ENCODE measurements around the gene TEX12. TPM values are rescaled to one million over a fixed set of nuclear protein-coding genes. Genes with fewer than 3 reads are reported as not detected.

TEX12 gene
- total RNA-seq, 4 donors from 2014 or later = 2.0 TPM; not detected in 3

GRCh38 chr11:112156153-112156955 is 10.8 kb upstream of the TEX12 start:
- Histone ChIP-seq H3K9me3 (no peaks in the 10 kb centered on the region), H3K36me3 (no peaks in the 10 kb centered on the region), H3K4me3 (no peak overlapping the region), H3K27me3 (no peaks in the 10 kb centered on the region), H3K27ac (no peak overlapping the region), H3K4me1 (no peaks in the 10 kb centered on the region)
- no peak for TF ChIP-seq POLR2A (IDR thresholded peaks at IDR 0.05)
- no peak for TF ChIP-seq CTCF (IDR thresholded peaks at IDR 0.05)
- DNase-seq = no peak

- H3K4me3 ChIP-seq = no peak overlapping the region
- DNase-seq = no peak
- no peak for TF ChIP-seq POLR2A (IDR thresholded peaks at IDR 0.05)
- TF ChIP-seq CTCF (IDR thresholded peaks at IDR 0.05) = no peak
Observed at GRCh38 chr11:112156956-112157766, 10.0 kb upstream of the TEX12 start.

GRCh38 chr11:112159098-112160065 is 7.8 kb upstream of the TEX12 start:
- no peaks in the 10 kb centered on the region for H3K36me3 ChIP-seq
- no peak for TF ChIP-seq CTCF (IDR thresholded peaks at IDR 0.05)
- TF ChIP-seq POLR2A (IDR thresholded peaks at IDR 0.05) = no peak
- no peaks in the 10 kb centered on the region for H3K4me1 ChIP-seq
- no peak for DNase-seq
- no peaks in the 10 kb centered on the region for H3K9me3 ChIP-seq
- H3K4me3 ChIP-seq = no peak overlapping the region
- H3K27me3 ChIP-seq = no peaks in the 10 kb centered on the region
- no peak overlapping the region for H3K27ac ChIP-seq

More at GRCh38 chr11:112156956-112157766, 10.0 kb upstream of the TEX12 start:
- H3K36me3 ChIP-seq = no peaks in the 10 kb centered on the region
- peak overlapping the region in 1 of 4 donors; percentile 9 for H3K27ac ChIP-seq
- no peaks in the 10 kb centered on the region for H3K9me3 ChIP-seq
- H3K27me3 ChIP-seq = no peaks in the 10 kb centered on the region
- H3K4me1 ChIP-seq = no peaks in the 10 kb centered on the region

GRCh38 chr11:112160091-112160848 is 6.9 kb upstream of the TEX12 start:
- no peaks in the 10 kb centered on the region for H3K36me3 ChIP-seq
- no peak overlapping the region for H3K27ac ChIP-seq
- H3K4me3 ChIP-seq = no peak overlapping the region
- TF ChIP-seq CTCF (IDR thresholded peaks at IDR 0.05) (no peak), POLR2A (IDR thresholded peaks at IDR 0.05) (no peak)
- no peaks in the 10 kb centered on the region for H3K27me3 ChIP-seq
- no peaks in the 10 kb centered on the region for H3K4me1 ChIP-seq
- no peak for DNase-seq
- H3K9me3 ChIP-seq = no peaks in the 10 kb centered on the region

All from Peyer's patch (tissue), 4 donors.